Globus pallidus (tissue), 1 donor: Measurements from ENCODE around the gene LMAN1L.

ENCODE experiments used
- DNase-seq: peaks from one replicate; pipeline ENCODE4 v3.0.0-alpha.2; 2015; ENCODE audit warnings: low spot score

Gene LMAN1L

DNA sequence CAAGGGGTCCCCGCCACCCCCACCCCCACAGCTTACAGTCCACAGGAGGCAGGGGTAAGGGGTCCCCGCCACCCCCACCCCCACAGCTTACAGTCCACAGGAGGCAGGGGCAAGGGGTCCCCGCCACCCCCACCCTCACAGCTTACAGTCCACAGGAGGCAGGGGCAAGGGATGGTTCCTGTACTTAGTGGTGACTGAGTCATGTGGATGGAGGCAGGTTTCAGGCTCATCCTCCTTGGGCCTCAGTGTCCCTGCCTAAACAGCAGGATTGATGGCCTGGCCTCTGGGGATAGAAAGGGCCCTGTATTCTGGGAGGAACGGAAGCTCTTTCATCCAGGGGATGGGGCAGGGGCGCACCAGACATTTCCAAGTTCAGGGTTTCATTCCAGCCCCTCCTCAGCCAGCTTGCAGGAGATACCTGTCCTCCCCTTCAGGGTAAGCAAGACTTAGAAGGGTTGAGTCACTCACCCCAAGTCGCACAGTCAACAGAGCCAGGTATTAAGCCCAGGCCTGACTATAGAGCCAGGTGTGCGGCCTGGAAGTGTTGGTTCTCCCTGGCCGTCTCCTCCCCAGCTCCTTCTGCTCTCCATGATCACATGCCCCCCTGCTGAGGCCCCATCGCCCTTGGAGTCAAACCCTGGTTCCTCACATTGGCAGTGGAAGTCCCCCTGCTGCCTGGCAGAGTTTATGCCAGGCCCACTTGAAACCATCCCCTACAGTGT lies 18.2 kb upstream of the LMAN1L start:
- no peak for DNase-seq

GRCh38 chr15:74794970-74795349 lies 17.7 kb upstream of the LMAN1L start:
- DNase-seq: no peak

DNA sequence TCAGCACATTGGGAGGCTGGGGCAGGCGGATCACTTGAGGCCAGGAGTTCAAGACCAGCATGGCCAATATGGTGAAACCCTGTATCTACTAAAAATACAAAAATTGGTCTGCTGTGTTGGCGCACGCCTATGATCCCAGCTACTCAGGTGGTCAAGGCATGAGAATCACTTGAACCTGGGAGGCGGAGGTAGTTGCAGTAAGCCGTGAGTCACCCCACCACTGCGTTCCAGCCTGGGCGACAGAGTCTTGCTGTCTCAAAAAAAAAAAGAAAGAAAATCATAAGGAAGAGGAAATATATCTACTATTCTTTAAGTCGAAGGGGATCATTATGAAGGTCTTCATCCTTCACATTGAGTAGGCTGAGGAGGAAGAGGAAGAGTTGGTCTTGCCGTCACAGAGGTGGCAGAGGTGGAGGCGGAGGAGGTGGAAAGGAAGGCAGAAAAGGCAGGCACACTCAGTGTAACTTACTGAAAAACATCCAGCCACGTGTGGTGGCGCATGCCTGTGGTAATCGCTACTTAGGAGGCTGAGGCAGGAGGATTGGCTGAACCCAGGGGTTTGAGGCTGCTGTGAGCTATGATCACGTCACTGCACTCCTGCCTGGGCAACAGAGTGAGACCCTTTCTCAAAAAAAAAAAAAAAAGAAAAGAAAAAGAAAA lies 16.5 kb upstream of the LMAN1L start:
- no peak for DNase-seq

- no peak for DNase-seq
Observed at GRCh38 chr15:74798388-74799254, 14.0 kb upstream of the LMAN1L start.

DNA sequence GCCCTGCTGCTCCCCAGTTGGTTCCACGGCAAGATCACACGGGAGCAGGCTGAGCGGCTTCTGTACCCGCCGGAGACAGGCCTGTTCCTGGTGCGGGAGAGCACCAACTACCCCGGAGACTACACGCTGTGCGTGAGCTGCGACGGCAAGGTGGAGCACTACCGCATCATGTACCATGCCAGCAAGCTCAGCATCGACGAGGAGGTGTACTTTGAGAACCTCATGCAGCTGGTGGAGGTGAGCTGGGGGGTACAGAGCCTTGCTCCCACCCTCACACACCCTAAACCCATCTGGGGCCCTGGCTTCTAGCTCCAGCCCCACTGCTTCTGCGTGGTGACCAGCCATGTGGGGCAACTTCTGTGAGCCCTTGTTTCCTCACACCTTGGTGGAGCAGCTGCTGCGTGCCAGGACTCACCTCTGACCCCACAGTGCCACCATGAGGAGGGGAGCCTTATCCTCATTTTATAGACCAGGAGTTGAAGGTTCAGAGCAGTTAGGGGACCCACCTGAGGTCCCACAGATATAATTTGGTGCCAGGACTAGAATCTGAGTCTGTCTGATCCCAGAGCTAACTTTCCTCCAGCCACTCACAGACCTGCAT lies 13.3 kb upstream of the LMAN1L start:
- DNase-seq: no peak

DNA sequence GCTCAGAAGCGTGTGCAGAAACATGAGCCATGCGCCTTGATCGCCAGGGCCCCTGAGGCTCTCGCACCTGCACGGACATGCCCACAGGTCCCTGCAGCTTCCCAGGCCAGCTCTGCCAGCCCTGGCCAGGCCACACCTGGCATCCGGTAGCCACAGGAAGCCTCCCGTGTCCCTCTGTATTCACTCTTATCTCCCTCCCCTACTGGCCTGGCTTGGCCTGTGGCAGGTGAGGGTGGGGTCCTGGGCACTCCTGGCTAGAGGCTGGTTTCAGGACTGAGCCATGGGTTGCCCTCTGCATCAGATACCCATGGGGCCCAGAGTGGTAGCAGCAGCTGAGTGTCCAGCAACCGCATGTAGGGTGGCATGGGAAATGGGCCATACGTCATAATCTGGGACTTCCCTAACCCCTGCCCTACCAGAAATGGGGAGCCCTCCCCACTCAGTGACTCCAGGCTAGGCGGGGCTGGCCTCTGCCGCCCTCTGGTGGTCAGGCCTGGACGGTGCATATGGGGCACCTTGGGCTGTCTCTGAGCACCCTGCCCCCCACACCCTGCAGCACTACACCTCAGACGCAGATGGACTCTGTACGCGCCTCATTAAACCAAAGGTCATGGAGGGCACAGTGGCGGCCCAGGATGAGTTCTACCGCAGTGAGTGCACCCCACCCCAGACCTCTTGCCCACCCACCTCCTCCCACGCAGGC lies 12.6 kb upstream of the LMAN1L start:
- peak; percentile 69 for DNase-seq

- no peak for DNase-seq
Observed at GRCh38 chr15:74800559-74801094, 12.0 kb upstream of the LMAN1L start.

DNA sequence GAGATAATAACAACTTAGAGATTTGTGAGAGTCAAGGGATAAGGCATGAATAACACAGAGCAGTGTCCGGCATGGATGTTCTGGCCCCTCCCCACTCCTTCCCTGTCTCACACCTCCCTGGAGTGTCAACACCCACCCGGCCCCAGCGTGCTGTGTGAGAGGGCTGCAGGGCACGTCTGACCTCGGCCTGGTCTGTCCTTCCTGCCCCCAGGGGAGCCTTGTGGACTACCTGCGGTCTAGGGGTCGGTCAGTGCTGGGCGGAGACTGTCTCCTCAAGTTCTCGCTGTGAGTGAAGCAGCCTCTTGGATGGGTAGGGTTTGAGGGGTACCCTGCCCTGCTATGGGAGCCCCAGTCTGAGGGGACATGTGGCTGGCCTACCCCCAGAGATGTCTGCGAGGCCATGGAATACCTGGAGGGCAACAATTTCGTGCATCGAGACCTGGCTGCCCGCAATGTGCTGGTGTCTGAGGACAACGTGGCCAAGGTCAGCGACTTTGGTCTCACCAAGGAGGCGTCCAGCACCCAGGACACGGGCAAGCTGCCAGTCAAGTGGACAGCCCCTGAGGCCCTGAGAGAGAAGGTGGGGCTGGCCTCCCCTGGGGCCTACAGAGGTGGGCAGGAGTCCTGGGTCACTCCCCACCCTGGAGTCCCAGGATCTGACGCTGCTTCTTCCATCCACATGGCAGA lies 11.2 kb upstream of the LMAN1L start:
- DNase-seq: no peak

- no peak for DNase-seq
Observed at GRCh38 chr15:74802290-74802689, 10.3 kb upstream of the LMAN1L start.

- DNase-seq: no peak
Observed at GRCh38 chr15:74802862-74803447, 9.7 kb upstream of the LMAN1L start.

DNA sequence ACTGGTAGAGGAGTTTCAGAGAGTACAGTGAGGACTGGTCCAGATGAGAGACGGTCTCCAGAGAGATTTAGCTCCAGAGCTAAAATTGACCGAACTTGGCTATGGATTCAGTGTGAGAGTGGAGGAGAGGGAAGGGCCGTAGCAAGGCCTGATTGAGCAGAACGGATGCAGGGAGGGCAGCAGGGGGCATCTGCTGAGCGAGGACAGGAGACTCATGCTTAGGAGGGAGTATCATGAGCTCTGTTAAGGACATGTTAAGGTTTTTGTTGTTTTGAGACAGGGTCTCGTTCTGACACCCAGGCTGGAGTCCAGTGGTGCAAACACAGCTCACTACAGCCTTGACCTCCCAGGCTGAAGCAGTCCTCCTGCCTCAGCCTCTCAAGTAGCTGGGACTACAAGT lies 7.7 kb upstream of the LMAN1L start:
- no peak for DNase-seq

GRCh38 chr15:74807282-74807681 lies 5.4 kb upstream of the LMAN1L start:
- no peak for DNase-seq

DNA sequence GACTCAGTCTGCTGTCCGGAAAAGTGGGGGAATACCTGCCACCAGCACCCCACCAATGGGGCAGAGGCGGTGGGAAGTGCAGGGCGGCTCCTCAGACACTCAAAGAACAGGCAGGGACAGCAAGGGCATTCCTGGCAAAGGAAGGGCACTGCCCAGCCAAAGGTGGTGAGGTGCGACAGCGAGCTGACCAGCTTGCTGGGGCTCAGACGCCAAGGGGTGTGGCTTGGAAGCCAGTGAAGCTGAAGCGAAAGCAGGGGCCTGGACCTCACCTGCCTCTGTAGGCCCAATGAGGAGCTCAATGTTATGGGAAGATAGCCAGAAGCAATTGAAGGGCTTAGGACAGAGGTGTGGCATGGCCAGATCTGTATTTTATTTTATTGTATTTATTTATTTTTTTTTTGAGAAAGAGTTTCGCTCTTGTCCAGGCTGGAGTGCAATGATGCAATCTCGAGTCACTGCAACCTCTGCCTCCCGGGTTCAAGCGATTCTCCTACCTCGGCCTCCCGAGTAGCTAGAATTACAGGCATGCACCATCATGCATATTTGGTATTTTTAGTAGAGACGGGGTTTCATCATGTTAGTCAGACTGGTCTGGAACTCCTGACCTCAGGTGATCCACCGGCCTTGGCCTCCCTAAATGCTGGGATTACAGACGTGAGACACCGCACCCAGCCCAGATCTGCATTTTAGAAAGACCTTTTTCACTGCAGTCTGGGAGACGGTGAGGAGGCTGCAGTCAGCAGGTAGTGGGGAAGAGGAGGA lies 4.4 kb upstream of the LMAN1L start:
- DNase-seq: no peak

- no peak for DNase-seq
Observed at GRCh38 chr15:74808840-74809229, 3.8 kb upstream of the LMAN1L start.

GRCh38 chr15:74809242-74809641 lies 3.4 kb upstream of the LMAN1L start:
- DNase-seq: no peak

DNA sequence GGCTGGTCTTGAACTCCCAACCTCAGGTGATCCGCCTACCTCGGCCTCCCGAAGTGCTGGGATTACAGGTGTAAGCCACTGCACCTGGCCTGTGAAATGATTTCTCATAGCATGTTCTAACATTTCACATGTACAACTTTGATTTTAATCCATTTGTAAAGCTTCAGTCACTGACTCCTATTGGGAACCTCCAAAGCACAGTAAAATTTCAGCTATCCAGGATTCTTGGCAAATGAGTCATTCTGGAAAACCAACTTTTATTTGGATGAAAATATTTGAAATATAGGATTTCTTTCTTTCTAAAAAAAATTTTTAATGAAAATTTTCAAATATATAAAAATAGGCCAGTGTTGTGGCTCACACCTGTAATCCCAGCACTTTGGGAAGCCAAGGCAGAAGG lies 2.7 kb upstream of the LMAN1L start:
- DNase-seq: no peak

- no peak for DNase-seq
Observed at GRCh38 chr15:74815121-74815934, 2.7 kb downstream of the LMAN1L start.

- DNase-seq: no peak
Observed at GRCh38 chr15:74815961-74816360, 3.3 kb downstream of the LMAN1L start.
